Measurements from ENCODE around the gene CNTNAP5.

Gene CNTNAP5

DNA sequence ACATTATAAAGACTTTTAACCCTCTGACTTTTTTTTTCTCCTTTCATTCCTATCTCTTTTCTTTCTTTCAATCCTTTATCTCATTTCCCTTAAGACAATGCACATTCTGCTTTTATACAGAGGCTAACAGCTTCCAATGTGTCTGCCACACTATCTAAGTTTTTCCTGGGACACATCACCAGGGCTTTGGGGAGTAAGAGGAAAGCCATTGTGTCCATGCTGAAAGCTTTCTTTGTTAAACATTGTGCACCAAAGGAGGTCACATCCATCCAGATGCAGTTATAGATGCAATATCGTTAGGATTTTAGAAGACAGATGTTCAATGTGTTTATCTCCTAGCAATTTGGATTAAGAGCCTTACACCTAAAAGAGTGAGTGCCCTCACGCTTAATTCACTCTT lies 534.1 kb downstream of the CNTNAP5 start:
- Histone ChIP-seq H3K4me1 (ENCODE audit: low read length) (0 out of 2 replicates have a peak, but pooled peaks cover 4% of the 10 kb centered on the region), H3K9ac (ENCODE audit: low read length) (no peak overlapping the region), H3F3A (ENCODE audit: insufficient read depth, low read length) (no peaks in the 10 kb centered on the region), H3K27me3 (replicated peaks; ENCODE audit: insufficient read depth, low read length) (no peaks in the 10 kb centered on the region), H3K4me3 (ENCODE audit: low read length) (no peak overlapping the region), H3K36me3 (replicated peaks; ENCODE audit: insufficient read depth, low read length) (no peaks in the 10 kb centered on the region), H3K4me2 (ENCODE audit: low read depth, low read length) (no peak overlapping the region), H4K20me1 (ENCODE audit: insufficient read depth, low read length) (no peaks in the 10 kb centered on the region), H2AFZ (ENCODE audit: low read length) (no peak overlapping the region), H3K9me3 (replicated peaks; ENCODE audit: insufficient read depth, low read length) (no peaks in the 10 kb centered on the region), H3K27ac (ENCODE audit: low read length) (no peak overlapping the region), H3K9me2 (replicated peaks; ENCODE audit: insufficient read depth, low read length) (no peaks in the 10 kb centered on the region), H3K79me2 (ENCODE audit: low read length) (no peaks in the 10 kb centered on the region)
- TF ChIP-seq EZH2 (optimal IDR thresholded peaks at IDR 0.05; ENCODE audit: low read depth, low read length) = no peak
- TF ChIP-seq, protein P1, sequence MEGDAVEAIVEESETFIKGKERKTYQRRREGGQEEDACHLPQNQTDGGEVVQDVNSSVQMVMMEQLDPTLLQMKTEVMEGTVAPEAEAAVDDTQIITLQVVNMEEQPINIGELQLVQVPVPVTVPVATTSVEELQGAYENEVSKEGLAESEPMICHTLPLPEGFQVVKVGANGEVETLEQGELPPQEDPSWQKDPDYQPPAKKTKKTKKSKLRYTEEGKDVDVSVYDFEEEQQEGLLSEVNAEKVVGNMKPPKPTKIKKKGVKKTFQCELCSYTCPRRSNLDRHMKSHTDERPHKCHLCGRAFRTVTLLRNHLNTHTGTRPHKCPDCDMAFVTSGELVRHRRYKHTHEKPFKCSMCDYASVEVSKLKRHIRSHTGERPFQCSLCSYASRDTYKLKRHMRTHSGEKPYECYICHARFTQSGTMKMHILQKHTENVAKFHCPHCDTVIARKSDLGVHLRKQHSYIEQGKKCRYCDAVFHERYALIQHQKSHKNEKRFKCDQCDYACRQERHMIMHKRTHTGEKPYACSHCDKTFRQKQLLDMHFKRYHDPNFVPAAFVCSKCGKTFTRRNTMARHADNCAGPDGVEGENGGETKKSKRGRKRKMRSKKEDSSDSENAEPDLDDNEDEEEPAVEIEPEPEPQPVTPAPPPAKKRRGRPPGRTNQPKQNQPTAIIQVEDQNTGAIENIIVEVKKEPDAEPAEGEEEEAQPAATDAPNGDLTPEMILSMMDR (IDR thresholded peaks at IDR 0.05; ENCODE audit: low read length) = no peak
- no peak for TF ChIP-seq EZH2phosphoT487 (IDR thresholded peaks at IDR 0.05; ENCODE audit: low read length)
- no peak for DNase-seq

DNA sequence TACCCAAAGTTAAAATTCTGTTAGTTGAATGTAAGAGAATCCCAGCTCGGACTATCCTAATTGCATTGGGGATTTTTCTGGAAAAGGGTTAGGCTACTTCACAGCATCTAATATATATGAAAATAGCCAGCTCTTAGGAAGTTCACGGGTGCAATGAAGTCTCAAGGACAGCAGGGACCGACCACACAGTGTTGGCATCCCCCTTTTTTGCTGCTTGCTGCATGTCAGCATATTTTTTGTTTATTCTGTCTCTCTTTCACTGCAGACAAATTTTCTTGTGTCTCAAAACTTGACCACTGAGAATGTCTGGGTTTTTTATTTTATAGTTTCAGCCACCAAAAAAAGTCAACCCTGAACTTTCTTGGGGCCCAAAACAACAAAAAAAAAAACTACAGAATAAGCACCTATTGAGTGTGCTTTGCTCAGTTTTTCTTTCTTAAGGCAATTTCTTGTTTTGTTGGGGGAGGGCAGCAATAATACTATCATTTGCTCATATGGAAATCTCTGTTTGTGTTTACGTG lies 535.6 kb downstream of the CNTNAP5 start:
- H3K79me2 ChIP-seq (ENCODE audit: low read length) = no peaks in the 10 kb centered on the region
- no peak overlapping the region for H2AFZ ChIP-seq (ENCODE audit: low read length)
- no peak for TF ChIP-seq EZH2 (optimal IDR thresholded peaks at IDR 0.05; ENCODE audit: low read depth, low read length)
- TF ChIP-seq EZH2phosphoT487 (IDR thresholded peaks at IDR 0.05; ENCODE audit: low read length) = no peak
- TF ChIP-seq, protein P1 (IDR thresholded peaks at IDR 0.05; ENCODE audit: low read length) = no peak
- no peak overlapping the region for H3K27ac ChIP-seq (ENCODE audit: low read length)
- H3K9ac ChIP-seq (ENCODE audit: low read length) = no peak overlapping the region
- no peaks in the 10 kb centered on the region for H3K9me2 ChIP-seq (replicated peaks; ENCODE audit: insufficient read depth, low read length)
- no peaks in the 10 kb centered on the region for H3F3A ChIP-seq (ENCODE audit: insufficient read depth, low read length)
- peak; percentile 84 for DNase-seq
- no peaks in the 10 kb centered on the region for H4K20me1 ChIP-seq (ENCODE audit: insufficient read depth, low read length)
- no peaks in the 10 kb centered on the region for H3K36me3 ChIP-seq (replicated peaks; ENCODE audit: insufficient read depth, low read length)
- H3K27me3 ChIP-seq (replicated peaks; ENCODE audit: insufficient read depth, low read length) = no peaks in the 10 kb centered on the region
- no peak overlapping the region for H3K4me3 ChIP-seq (ENCODE audit: low read length)
- 0 out of 2 replicates have a peak, but pooled peaks cover 4% of the 10 kb centered on the region for H3K4me1 ChIP-seq (ENCODE audit: low read length)
- no peaks in the 10 kb centered on the region for H3K9me3 ChIP-seq (replicated peaks; ENCODE audit: insufficient read depth, low read length)
- peak overlapping the region; percentile 22; the same call in 1 of the 2 replicates for H3K4me2 ChIP-seq (ENCODE audit: low read depth, low read length)

DNA sequence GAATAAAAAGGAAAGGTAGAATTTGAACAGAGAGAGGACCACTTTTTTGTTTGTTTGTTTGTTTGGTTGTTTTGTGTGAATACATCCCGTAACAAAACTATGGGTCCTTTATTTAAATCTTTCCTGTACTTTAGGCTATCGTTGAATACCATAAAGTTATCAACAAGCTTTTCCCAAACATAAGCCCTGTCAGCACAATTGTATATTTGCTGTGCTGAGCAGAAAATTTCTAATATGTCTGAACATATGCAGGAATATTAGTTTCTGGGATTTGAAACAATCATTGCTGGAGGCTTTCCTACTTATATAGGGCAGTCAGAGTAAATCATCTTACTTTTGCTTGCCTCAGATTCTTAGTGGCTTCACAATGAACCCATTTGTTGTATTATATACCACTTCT lies 536.4 kb downstream of the CNTNAP5 start:
- Histone ChIP-seq H3K9me2 (replicated peaks; ENCODE audit: insufficient read depth, low read length) (no peaks in the 10 kb centered on the region), H3K27me3 (replicated peaks; ENCODE audit: insufficient read depth, low read length) (no peaks in the 10 kb centered on the region), H2AFZ (ENCODE audit: low read length) (no peak overlapping the region), H3K9me3 (replicated peaks; ENCODE audit: insufficient read depth, low read length) (no peaks in the 10 kb centered on the region), H3F3A (ENCODE audit: insufficient read depth, low read length) (no peaks in the 10 kb centered on the region), H3K36me3 (replicated peaks; ENCODE audit: insufficient read depth, low read length) (no peaks in the 10 kb centered on the region), H3K4me1 (ENCODE audit: low read length) (0 out of 2 replicates have a peak, but pooled peaks cover 4% of the 10 kb centered on the region), H4K20me1 (ENCODE audit: insufficient read depth, low read length) (no peaks in the 10 kb centered on the region), H3K4me3 (ENCODE audit: low read length) (no peak overlapping the region), H3K79me2 (ENCODE audit: low read length) (no peaks in the 10 kb centered on the region), H3K9ac (ENCODE audit: low read length) (no peak overlapping the region), H3K27ac (ENCODE audit: low read length) (no peak overlapping the region), H3K4me2 (ENCODE audit: low read depth, low read length) (no peak overlapping the region)
- TF ChIP-seq EZH2phosphoT487 (IDR thresholded peaks at IDR 0.05; ENCODE audit: low read length) (no peak), EZH2 (optimal IDR thresholded peaks at IDR 0.05; ENCODE audit: low read depth, low read length) (no peak)
- TF ChIP-seq, protein P1 (IDR thresholded peaks at IDR 0.05; ENCODE audit: low read length) = no peak
- DNase-seq = no peak

Data from MM.1S (cell line).